Anterior cingulate cortex (tissue), 58 donors: Measurements from ENCODE around the gene CHIT1.
A peak's percentile ranks its signal among the peaks of the same experiment; 100 is the strongest.

Source experiments
- DNase-seq, 58 donors: peaks; one replicate each; lab custom pipeline; 2025; lab: John Stamatoyannopoulos, UW

The CHIT1 gene

GRCh38 chr1:203229471-203230135, at the start of gene CHIT1:
CHIT1 (minus strand) TSS chr1:203229673; CDS start chr1:203229636, 37 bp downstream.
- no peak for DNase-seq

DNA sequence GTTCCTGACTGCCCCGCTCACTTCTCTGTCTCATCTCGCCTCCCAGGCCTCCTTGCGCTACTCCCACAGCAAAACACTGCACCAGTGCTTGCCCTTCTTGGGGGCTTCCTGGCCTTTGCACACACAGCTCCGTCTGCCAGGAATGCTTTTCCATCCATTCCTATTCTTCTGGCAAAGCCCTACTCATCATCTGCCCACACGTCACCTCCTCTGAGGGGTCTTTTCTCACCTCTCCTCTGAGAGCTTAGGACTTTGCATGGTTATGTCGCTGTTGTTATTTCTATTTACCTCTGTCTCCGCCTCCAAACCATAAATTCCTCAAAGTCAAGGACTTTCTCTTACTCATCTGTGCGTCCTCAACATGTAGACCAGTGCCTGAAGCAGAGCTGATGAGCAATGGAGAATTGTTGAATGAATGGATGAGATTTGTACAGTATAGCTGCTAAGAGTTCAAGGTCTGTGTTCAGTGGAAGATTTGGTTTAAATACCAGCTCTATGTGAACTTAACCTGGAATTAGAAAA, 49.5 kb upstream of the CHIT1 start:
- no peak for DNase-seq

DNA sequence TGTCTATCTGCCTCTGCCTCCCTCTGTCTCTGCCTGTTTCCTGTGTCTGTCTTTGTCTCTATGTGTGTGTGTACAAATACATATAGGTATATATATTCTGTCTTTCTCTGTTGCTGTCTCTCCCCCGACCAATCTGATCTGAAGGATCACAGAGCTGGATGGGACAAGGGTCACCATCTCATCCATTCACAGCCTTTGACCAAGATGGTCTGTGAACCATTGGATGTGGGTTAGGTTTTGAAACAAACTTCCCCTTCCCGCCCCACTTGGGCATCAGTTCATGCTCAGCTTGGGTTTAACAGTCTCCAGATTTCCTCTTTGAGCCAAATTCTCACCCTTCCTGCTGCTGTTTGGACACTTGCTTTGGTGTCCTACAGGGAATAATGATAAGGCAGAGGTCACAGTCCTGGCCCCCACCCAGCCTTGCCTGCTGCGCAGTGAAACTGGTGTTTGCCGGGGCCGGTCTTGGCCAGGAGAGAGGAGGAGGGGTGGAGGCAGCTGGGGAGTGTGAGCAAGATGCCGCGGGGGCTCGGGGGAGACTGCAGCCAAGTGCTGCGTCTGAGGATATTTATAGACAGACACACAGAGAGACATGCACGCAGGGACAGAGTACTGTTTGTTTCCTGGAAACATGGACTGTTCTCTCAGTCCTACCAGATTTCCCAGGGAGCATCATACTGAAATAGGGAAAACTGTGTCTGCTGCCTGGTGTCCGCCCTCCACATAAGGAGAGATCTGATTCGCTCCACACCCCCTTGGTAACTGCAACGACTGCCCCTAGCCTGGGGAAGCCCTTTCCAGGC, 48.8 kb upstream of the CHIT1 start:
- peak in 57 of 58 donors; percentile 52 to 97 (median 88) for DNase-seq

- DNase-seq, result peak in 6 of 58 donors; percentile 20 to 61 (median 28)
Observed at GRCh38 chr1:203276916-203277545, 47.6 kb upstream of the CHIT1 start.

- DNase-seq, result no peak
Observed at GRCh38 chr1:203276408-203276807, 46.9 kb upstream of the CHIT1 start.

DNA sequence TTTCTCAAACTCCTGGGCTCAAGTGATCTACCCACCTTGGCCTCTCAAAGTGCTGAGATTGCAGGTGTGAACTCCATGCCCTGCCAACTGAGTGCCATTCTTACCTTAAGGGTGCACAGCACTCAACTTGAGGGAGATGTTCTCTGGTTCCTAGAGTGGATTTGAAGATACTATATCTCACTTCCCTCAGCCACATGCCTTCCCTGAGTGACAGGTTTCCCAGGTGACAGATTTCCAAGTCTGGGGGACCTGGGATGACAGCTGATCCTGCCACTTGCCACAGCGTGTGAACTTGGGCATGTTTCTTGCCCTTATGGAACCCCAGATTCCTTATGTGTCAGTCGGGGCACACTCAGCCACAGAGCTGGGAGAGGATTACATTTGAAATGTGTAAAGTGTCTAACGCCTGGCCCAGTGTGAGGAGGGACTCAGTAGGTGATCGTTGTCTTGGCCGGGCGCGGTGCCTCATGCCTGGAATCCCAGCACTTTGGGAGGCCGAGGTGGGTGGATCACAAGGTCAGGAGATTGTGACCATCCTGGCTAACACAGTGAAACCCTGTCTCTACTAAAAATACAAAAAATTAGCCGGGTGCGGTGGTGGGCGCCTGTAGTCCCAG, 46.3 kb upstream of the CHIT1 start:
- DNase-seq, result no peak

DNA sequence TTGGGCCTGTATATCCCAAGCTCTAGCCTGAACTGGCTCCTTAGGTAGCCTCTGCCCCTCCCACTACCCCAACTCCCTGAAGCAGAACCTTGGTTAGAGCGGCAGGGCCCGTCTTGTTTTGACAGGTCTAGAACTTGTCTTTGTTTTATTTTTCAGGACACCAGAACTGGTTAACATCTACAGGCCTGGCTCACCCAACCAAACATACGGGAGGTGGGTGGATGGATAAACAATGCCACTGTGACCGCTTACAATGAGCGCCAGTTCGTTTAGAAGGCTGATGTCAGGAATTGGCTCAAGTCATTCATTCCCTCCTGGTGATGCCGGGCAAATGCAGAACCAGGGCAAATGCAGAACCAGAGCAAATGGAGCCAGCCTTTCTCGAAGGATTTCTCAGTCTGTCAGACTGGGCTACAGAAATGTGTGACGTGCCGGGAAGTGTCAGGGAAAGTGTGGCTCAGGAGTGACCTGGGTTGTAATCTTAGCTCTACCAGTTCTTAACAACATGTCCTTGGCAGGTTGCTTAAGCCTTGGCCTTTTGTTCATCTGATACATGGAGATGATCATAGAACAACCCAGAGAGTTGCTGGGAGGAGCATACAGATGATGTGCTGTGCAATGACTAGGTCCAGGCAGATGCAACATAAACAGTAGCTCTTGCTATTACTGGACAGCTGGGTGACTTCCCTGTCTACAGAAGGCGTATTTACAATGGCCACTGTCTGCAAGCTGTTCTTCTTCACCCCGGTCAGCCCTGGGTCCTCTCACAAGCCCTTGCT, 45.3 kb upstream of the CHIT1 start:
- DNase-seq, result peak in 48 of 58 donors; percentile 27 to 91 (median 70)

- peak in 29 of 58 donors; percentile 31 to 76 (median 43) for DNase-seq
Observed at GRCh38 chr1:203273869-203274602, 44.6 kb upstream of the CHIT1 start.

- peak in 55 of 58 donors; percentile 49 to 92 (median 80) for DNase-seq
Observed at GRCh38 chr1:203273206-203273868, 43.9 kb upstream of the CHIT1 start.

- DNase-seq, result no peak
Observed at GRCh38 chr1:203272633-203273205, 43.2 kb upstream of the CHIT1 start.

DNA sequence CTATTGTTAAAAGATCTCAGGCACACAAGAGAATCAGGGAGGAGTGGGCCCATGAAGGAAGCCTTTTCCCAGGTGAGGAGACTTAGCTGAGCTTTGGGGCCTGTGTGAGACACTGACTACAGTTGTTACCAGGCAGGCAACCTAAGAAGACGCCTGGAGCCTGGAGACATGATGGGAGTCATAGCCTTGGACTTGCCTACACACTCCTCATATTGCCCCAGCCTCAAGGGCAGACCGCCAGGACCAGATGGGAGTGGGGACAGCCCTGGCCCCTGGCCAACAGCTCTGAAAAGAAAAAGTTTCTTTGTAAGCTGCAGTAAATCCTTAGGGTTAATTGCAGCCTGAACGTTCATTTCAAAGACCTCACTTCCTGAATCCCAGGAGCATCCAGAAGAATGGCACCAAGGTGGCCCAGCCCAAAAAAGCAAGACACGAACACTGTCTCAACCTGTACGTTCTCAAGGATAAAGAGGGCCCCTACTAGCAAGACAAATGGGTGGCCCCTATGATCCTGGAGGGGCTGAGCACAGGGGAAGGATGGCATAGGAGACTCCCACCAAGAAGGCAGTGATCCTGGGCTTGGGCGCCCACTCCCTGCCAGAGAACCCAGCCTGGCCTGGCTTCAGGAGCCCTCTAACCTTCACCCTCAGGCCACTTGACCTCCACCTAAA, 42.6 kb upstream of the CHIT1 start:
- DNase-seq, result peak in 1 of 58 donors; percentile 53

GRCh38 chr1:203271018-203271743, 41.7 kb upstream of the CHIT1 start:
- DNase-seq, result peak in 35 of 58 donors; percentile 17 to 82 (median 52)

- DNase-seq, result no peak
Observed at GRCh38 chr1:203270448-203270847, 41.0 kb upstream of the CHIT1 start.

GRCh38 chr1:203269654-203270020, 40.2 kb upstream of the CHIT1 start:
- no peak for DNase-seq

DNA sequence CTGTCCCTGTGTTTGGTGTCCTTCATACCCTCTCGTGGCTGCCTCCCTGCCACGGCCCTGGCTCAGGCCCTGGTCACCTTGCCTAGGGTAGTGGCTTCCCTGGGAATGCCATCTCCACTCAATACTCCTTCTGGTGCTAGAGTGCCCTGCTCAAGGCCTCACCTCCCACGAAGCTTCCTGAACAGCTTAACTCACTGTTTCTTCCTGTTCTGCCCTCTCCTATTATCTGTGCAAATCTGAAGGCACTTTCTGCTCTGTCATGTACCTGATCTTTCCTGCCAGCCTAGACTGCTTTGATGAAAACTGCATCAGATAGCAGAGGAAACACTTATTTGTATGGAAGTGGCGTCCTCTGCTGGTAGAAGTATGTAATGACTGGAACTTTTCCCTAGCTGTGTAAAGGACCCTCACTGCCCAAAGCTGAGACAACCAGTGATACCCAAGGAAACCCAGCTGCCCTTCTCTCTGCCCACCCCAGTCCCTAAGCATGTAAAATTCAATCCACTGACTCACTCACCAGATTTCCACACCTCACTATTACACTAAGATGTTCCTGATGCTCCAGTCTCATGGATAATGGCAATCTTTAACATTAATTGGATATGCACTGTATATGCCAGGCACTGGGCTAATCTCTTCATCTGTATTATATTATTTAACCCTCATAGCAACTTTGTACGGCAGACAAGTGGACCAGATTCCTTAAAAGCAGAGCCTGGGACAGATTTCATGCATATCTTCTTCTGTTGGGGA, 39.6 kb upstream of the CHIT1 start:
- peak in 21 of 58 donors; percentile 27 to 76 (median 50) for DNase-seq

DNA sequence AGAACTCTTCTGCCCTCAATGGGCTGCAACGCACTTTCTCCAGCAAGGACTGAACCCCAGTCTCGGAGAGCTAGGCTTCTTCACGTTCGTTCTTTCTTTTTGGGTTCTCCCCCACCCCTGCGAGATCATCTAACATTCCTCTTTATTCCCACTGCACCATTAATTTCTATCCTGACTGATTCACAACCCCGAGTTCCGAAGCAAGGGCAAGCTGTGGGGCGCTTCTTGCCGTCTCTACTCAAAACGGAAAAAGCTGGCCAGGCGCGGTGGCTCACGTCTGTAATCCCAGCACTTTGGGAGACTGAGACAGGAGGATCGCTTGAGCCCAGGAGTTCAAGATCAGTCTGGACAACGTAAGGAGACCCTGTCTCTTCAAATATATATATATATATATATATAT, 38.4 kb upstream of the CHIT1 start:
- DNase-seq, result no peak
